ENCODE data around the gene NGDN. TPM values are rescaled to one million over a fixed set of nuclear protein-coding genes. Genes with fewer than 3 reads are reported as not detected.

NGDN gene
- total RNA-seq, 1 experiment from 2014 or later, result 42.2 TPM

GRCh38 chr14:23469906-23470403, 452 bp downstream of the NGDN start:
- CTCF ChIA-PET, result no interaction called here
- no peaks in the 10 kb centered on the region for H3K27me3 Mint-ChIP-seq (ENCODE audit: unreplicated experiment)

GRCh38 chr14:23470947-23471346, 1.4 kb downstream of the NGDN start:
- DNase-seq, result no peak
- Mint-ChIP-seq H3K4me1 (ENCODE audit: low read depth, unreplicated experiment) (peaks cover 8% of the 10 kb centered on the region), H3K9me3 (ENCODE audit: low read depth, unreplicated experiment) (no peaks in the 10 kb centered on the region), H3K4me3 (ENCODE audit: low read depth, unreplicated experiment) (no peak overlapping the region), H3K27ac (ENCODE audit: unreplicated experiment) (no peak overlapping the region), H3K36me3 (ENCODE audit: insufficient read depth, unreplicated experiment) (peaks cover 34% of the 10 kb centered on the region), H3K27me3 (ENCODE audit: unreplicated experiment) (no peaks in the 10 kb centered on the region)
- intact Hi-C loops (cut with micrococcal nuclease; ENCODE audit: unreplicated experiment), result loop anchor here (10.0 kb wide), 1 partner anchor 206 kb away; no protein-coding TSS in a partner anchor
- CTCF ChIA-PET, result no interaction called here
- TF ChIP-seq CTCF (IDR thresholded peaks at IDR 0.05; ENCODE audit: unreplicated experiment), result no peak
- BruUV-seq (replicated peaks), result no TSS peak

More at GRCh38 chr14:23469906-23470403, 452 bp downstream of the NGDN start:
- Mint-ChIP-seq H3K4me1 (ENCODE audit: low read depth, unreplicated experiment) (peaks cover 8% of the 10 kb centered on the region), H3K36me3 (ENCODE audit: insufficient read depth, unreplicated experiment) (peaks cover 33% of the 10 kb centered on the region), H3K9me3 (ENCODE audit: low read depth, unreplicated experiment) (no peaks in the 10 kb centered on the region), H3K4me3 (ENCODE audit: low read depth, unreplicated experiment) (no peak overlapping the region), H3K27ac (ENCODE audit: unreplicated experiment) (no peak overlapping the region)
- no peak for TF ChIP-seq CTCF (IDR thresholded peaks at IDR 0.05; ENCODE audit: unreplicated experiment)
- intact Hi-C loops (cut with micrococcal nuclease; ENCODE audit: unreplicated experiment), result loop anchor here (10.0 kb wide), 1 partner anchor 205 kb away; no protein-coding TSS in a partner anchor
- BruUV-seq (replicated peaks), result TSS peak; percentile 84
- DNase-seq, result no peak

DNA sequence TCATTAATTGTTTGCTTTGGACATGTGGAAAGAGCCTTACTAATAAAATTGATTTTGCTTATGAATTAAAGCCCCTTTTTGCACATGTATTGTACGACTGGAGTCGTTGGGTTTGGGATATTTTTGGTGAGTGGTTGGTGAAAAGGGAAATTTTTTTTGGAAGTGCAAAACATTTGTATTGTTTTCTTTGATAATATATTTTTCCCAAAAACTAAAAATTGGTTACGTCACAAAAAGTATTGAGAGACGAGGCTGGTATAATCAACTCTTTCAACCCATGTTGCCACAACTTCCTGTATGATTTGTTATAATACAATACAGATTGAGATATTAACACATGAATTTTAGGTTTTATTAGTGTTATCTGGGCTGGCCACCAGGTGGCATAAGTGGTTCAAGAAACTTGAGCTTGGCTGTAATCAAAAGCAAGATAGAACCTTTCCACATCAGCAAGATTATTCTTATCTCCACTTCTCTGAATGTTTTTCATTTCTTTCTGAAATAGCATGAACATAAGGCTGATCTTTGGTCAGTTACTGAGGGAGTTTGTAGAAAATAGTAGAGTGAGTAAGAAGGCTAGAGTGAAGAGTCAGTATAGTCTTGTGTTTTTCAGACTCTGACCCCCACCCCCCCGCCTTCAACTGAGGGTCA, 8.7 kb downstream of the NGDN start:
- Mint-ChIP-seq H3K4me1 (ENCODE audit: low read depth, unreplicated experiment) (no peaks in the 10 kb centered on the region), H3K36me3 (ENCODE audit: insufficient read depth, unreplicated experiment) (peaks cover 32% of the 10 kb centered on the region), H3K27ac (ENCODE audit: unreplicated experiment) (no peak overlapping the region), H3K9me3 (ENCODE audit: low read depth, unreplicated experiment) (no peaks in the 10 kb centered on the region), H3K27me3 (ENCODE audit: unreplicated experiment) (no peaks in the 10 kb centered on the region), H3K4me3 (ENCODE audit: low read depth, unreplicated experiment) (no peak overlapping the region)
- no TSS peak for BruUV-seq (replicated peaks)
- TF ChIP-seq CTCF (IDR thresholded peaks at IDR 0.05; ENCODE audit: unreplicated experiment), result peak; percentile 40
- CTCF ChIA-PET, result interaction anchor here (0.6 to 1.9 kb wide), 9 partner anchors 17 to 1526 kb away, joined by 3 to 22 read pairs (median 4); partner anchors contain the start of gene BCL2L2
- DNase-seq, result peak; percentile 76
- intact Hi-C loops (cut with micrococcal nuclease; ENCODE audit: unreplicated experiment), result loop anchor here (1.0 to 10.0 kb wide), 2 partner anchors 84 to 213 kb away; no protein-coding TSS in a partner anchor

- CTCF ChIA-PET, result no interaction called here
- DNase-seq, result no peak
- Mint-ChIP-seq H3K27ac (ENCODE audit: unreplicated experiment) (no peak overlapping the region), H3K4me1 (ENCODE audit: low read depth, unreplicated experiment) (no peaks in the 10 kb centered on the region), H3K36me3 (ENCODE audit: insufficient read depth, unreplicated experiment) (peaks cover 13% of the 10 kb centered on the region), H3K4me3 (ENCODE audit: low read depth, unreplicated experiment) (no peak overlapping the region), H3K9me3 (ENCODE audit: low read depth, unreplicated experiment) (no peaks in the 10 kb centered on the region), H3K27me3 (ENCODE audit: unreplicated experiment) (no peaks in the 10 kb centered on the region)
- no peak for TF ChIP-seq CTCF (IDR thresholded peaks at IDR 0.05; ENCODE audit: unreplicated experiment)
- BruUV-seq (replicated peaks), result no TSS peak
- intact Hi-C loops (cut with micrococcal nuclease; ENCODE audit: unreplicated experiment), result no loop called here
Measured at GRCh38 chr14:23481362-23481970, 12.0 kb downstream of the NGDN start.
